ENCODE data around the gene CLCN5. TPM values are rescaled to one million over a fixed set of nuclear protein-coding genes. Genes with fewer than 3 reads are reported as not detected.

The CLCN5 gene
- total RNA-seq, 6 donors from 2014 or later: 4.2 to 14.4 (median 10.2) TPM

DNA sequence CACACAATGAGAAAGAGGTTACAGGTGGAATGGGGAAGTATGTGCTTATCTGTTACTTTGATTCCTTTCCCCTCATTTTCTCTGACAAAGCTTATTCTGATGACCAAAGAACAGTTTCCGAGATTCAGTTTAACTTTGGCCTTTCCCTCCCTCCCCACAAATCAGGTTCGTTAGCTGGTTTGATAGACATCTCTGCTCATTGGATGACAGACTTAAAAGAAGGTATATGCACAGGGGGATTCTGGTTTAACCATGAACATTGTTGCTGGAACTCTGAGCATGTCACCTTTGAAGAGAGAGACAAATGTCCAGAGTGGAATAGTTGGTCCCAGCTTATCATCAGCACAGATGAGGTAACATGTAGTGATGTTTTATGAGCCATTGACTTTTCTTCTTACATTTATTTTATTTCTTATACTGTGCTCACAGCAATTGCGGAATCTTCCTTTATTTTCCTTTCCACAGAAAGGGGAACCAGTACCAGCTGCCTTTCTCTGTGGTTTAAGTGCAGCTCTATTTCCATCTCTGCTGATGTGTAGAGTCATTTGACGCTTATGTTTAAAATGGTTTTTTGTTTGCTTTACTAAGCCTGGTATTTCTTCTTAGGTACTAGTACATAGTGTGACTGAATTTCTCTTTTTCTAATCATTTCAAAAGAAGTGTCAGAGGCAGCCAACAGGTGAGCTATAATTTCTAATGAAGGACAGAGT is 153.4 kb downstream of the CLCN5 start:
- Histone ChIP-seq H3K4me1 (no peaks in the 10 kb centered on the region), H3K27ac (no peak overlapping the region), H3K27me3 (no peaks in the 10 kb centered on the region), H3K4me3 (no peak overlapping the region), H3K9me3 (no peaks in the 10 kb centered on the region), H3K36me3 (no peaks in the 10 kb centered on the region)
- DNase-seq (no peak), ATAC-seq (ENCODE audit: low FRiP score in 2 of 2) (no peak)
- TF ChIP-seq POLR2A (IDR thresholded peaks at IDR 0.05): no peak
- TF ChIP-seq, protein P1, sequence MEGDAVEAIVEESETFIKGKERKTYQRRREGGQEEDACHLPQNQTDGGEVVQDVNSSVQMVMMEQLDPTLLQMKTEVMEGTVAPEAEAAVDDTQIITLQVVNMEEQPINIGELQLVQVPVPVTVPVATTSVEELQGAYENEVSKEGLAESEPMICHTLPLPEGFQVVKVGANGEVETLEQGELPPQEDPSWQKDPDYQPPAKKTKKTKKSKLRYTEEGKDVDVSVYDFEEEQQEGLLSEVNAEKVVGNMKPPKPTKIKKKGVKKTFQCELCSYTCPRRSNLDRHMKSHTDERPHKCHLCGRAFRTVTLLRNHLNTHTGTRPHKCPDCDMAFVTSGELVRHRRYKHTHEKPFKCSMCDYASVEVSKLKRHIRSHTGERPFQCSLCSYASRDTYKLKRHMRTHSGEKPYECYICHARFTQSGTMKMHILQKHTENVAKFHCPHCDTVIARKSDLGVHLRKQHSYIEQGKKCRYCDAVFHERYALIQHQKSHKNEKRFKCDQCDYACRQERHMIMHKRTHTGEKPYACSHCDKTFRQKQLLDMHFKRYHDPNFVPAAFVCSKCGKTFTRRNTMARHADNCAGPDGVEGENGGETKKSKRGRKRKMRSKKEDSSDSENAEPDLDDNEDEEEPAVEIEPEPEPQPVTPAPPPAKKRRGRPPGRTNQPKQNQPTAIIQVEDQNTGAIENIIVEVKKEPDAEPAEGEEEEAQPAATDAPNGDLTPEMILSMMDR (IDR thresholded peaks at IDR 0.05): no peak
- TF ChIP-seq EP300 (IDR thresholded peaks at IDR 0.05): no peak
- no peak for TF ChIP-seq POLR2AphosphoS5 (IDR thresholded peaks at IDR 0.05)
- WGBS, 2 donors: 66 to 73% methylated on average over 4 of the region's 4 CpGs

DNA sequence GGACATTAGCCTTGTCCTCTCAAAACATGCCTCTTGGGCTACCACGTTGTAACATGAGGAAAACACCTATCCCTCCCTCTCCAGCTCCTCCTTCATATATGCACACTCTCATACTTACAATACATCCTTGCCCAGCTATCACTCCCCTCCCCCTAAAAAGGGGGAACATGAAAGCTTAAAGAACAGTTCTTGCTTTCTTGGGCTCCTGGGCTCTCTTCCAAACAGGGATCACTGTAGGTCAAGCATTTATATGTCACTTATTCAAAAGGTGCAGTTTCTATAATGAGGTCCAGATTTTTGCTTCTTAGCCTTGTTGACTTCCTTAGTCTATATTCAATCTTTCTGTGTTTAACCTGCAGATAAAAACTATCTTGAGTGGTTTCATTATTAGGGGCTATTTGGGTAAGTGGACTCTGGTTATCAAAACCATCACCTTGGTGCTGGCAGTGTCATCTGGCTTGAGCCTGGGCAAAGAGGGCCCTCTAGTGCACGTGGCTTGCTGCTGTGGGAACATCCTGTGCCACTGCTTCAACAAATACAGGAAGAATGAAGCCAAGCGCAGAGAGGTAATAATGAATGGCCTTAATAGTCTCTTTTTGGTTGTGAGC is 159.0 kb downstream of the CLCN5 start:
- DNase-seq: peak in 1 of 2 donors; percentile 68

DNA sequence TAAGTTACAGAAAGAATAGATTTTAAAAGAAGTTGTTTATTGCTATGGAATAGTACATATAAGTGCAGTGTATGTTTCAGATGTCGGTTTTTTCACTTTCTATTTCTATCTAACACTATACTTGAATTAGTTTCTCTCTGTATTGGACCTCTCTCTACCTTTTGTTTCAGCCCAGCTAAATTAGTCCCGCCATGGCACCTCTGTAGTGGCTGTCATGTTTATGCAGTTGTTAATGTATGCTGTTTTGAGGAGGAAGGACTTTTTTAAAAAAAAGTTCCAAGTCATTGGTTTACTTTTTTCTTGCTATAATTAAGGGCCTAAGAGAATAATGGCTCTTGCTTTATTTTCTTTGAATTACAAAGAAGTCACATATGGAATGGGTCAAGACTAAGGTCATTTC is 160.3 kb downstream of the CLCN5 start:
- no peaks in the 10 kb centered on the region for H3K27me3 ChIP-seq
- ATAC-seq (ENCODE audit: low FRiP score in 2 of 2): no peak
- H3K36me3 ChIP-seq: no peaks in the 10 kb centered on the region
- TF ChIP-seq POLR2AphosphoS5 (IDR thresholded peaks at IDR 0.05) (no peak), EP300 (IDR thresholded peaks at IDR 0.05) (no peak), POLR2A (IDR thresholded peaks at IDR 0.05) (no peak)
- TF ChIP-seq, protein P1 (IDR thresholded peaks at IDR 0.05): no peak
- H3K27ac ChIP-seq: no peak overlapping the region
- WGBS, 2 donors: 67 to 86% methylated on average over 2 of the region's 2 CpGs
- H3K9me3 ChIP-seq: no peaks in the 10 kb centered on the region
- DNase-seq: no peak
- H3K4me1 ChIP-seq: peaks cover 0 to 4% (median 0%) of the 10 kb centered on the region in 4 donors
- no peak overlapping the region for H3K4me3 ChIP-seq

More for the DNA sequence above, 159.0 kb downstream of the CLCN5 start:
- peak in 1 of 2 donors; percentile 78 for ATAC-seq (ENCODE audit: low FRiP score in 2 of 2)
- Histone ChIP-seq H3K4me1 (peaks cover 0 to 4% (median 0%) of the 10 kb centered on the region in 4 donors), H3K36me3 (no peaks in the 10 kb centered on the region), H3K4me3 (no peak overlapping the region), H3K27ac (no peak overlapping the region), H3K9me3 (no peaks in the 10 kb centered on the region), H3K27me3 (no peaks in the 10 kb centered on the region)
- TF ChIP-seq, protein P1 (IDR thresholded peaks at IDR 0.05): peak in 1 of 6 experiments; percentile 14
- no peak for TF ChIP-seq POLR2AphosphoS5 (IDR thresholded peaks at IDR 0.05)
- TF ChIP-seq EP300 (IDR thresholded peaks at IDR 0.05): no peak
- no peak for TF ChIP-seq POLR2A (IDR thresholded peaks at IDR 0.05)
- WGBS, 2 donors: 32 to 44% methylated on average over 3 of the region's 3 CpGs

DNA sequence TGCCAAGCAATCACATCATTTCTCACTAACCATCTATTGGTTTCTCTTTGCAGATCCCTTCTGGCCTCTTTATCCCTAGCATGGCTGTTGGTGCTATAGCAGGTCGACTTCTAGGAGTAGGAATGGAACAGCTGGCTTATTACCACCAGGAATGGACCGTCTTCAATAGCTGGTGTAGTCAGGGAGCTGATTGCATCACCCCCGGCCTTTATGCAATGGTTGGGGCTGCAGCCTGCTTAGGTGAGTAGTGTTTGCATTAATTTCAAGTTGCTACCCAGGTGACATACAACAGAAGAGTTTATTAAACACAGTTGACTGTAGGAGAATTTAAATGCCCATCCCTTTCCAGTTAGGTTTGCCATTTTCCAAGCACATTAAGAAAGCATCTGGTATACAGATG is 166.2 kb downstream of the CLCN5 start:
- H3K27me3 ChIP-seq: no peaks in the 10 kb centered on the region
- WGBS, 2 donors: 57 to 65% methylated on average over 2 to 3 of the region's 3 CpGs
- H3K9me3 ChIP-seq: no peaks in the 10 kb centered on the region
- DNase-seq: peak in 1 of 2 donors; percentile 60
- no peak overlapping the region for H3K4me3 ChIP-seq
- ATAC-seq (ENCODE audit: low FRiP score in 2 of 2): no peak
- TF ChIP-seq, protein P1 (IDR thresholded peaks at IDR 0.05): no peak
- TF ChIP-seq EP300 (IDR thresholded peaks at IDR 0.05) (no peak), POLR2A (IDR thresholded peaks at IDR 0.05) (no peak)
- no peaks in the 10 kb centered on the region for H3K36me3 ChIP-seq
- no peaks in the 10 kb centered on the region for H3K4me1 ChIP-seq
- no peak overlapping the region for H3K27ac ChIP-seq
